HEK293 (cell line): Measurements from ENCODE around the gene FRMD4A.

Source experiments
- CTCF ChIA-PET: fragments of 350-600 bp; formaldehyde crosslinking; extraction: SDS; loops from one replicate; lab custom pipeline; 2021; ENCODE audit warnings: antibody characterized with exemption; lab: Yijun Ruan, JAX
- POLR2A ChIA-PET: fragments of 300-600 bp; formaldehyde crosslinking; extraction: SDS; loops from one replicate; lab custom pipeline; 2020; ENCODE audit warnings: antibody characterized with exemption, inconsistent platforms; lab: Yijun Ruan, JAX
- H3K27ac ChIP-seq: fragments of 200-500 bp; sonication (Bioruptor generic); 2 replicates; pipeline ENCODE4 v1.5.1; 2014; ENCODE audit warnings: low read depth, low read length, control low read depth, inconsistent platforms; ENCODE audit errors: extremely low read depth
- H3K36me3 ChIP-seq, 2 experiments: fragments of 200-500 bp in 1 of 2; sonication (Bioruptor generic) in 1 of 2; 1 replicate in 1 of 2; 2 replicates in 1 of 2; pipeline ENCODE4 v1.5.1; 2014 to 2017; ENCODE audit warnings: inconsistent platforms in 2 of 2, low read length in 2 of 2; ENCODE audit not compliant: control insufficient read depth in 2 of 2, insufficient read depth in 1 of 2
- H3K4me1 ChIP-seq: fragments of 200-500 bp; sonication (Bioruptor generic); 2 replicates; pipeline ENCODE4 v1.5.1; 2014; ENCODE audit warnings: mild to moderate bottlenecking, low read length, inconsistent platforms; ENCODE audit not compliant: control insufficient read depth, insufficient read depth
- H3K4me3 ChIP-seq: 2 replicates; pipeline ENCODE4 v1.5.1; 2011; ENCODE audit warnings: low read depth, mild to moderate bottlenecking, control low read depth, low read length, moderate library complexity
- H3K9me3 ChIP-seq: fragments of 200-500 bp; sonication (Bioruptor generic); 2 replicates; pipeline ENCODE4 v1.5.1; 2014; ENCODE audit warnings: low read depth, low read length, inconsistent platforms; ENCODE audit not compliant: control insufficient read depth, insufficient read depth
- HIC1 ChIP-seq: fragments of 450-650 bp; formaldehyde crosslinking; IDR thresholded peaks from 2 replicates; pipeline ENCODE4 v1.5.1; 2016; ENCODE audit warnings: missing biosample characterization, missing genetic modification characterization
- KLF1 ChIP-seq: fragments of 450-650 bp; formaldehyde crosslinking; IDR thresholded peaks from 2 replicates; pipeline ENCODE4 v1.5.1; 2016; ENCODE audit warnings: missing biosample characterization, missing genetic modification characterization
- PATZ1 ChIP-seq: fragments of 450-650 bp; formaldehyde crosslinking; IDR thresholded peaks from 2 replicates; pipeline ENCODE4 v1.5.1; 2016; ENCODE audit warnings: missing biosample characterization, missing genetic modification characterization
- PRDM10 ChIP-seq: fragments of 450-650 bp; formaldehyde crosslinking; IDR thresholded peaks from 2 replicates; pipeline ENCODE4 v1.5.1; 2016; ENCODE audit warnings: missing biosample characterization, missing genetic modification characterization
- SCRT1 ChIP-seq: fragments of 450-650 bp; formaldehyde crosslinking; IDR thresholded peaks from 2 replicates; pipeline ENCODE4 v1.5.1; 2016; ENCODE audit warnings: missing biosample characterization, missing genetic modification characterization, borderline replicate concordance
- SP7 ChIP-seq: fragments of 450-650 bp; formaldehyde crosslinking; IDR thresholded peaks from 2 replicates; pipeline ENCODE4 v1.5.1; 2016; ENCODE audit warnings: missing biosample characterization, missing genetic modification characterization
- YY1 ChIP-seq: fragments of 450-650 bp; formaldehyde crosslinking; IDR thresholded peaks from 2 replicates; pipeline ENCODE4 v1.5.1; 2018; ENCODE audit warnings: missing biosample characterization, missing genetic modification characterization
- ZBTB21 ChIP-seq: fragments of 450-650 bp; formaldehyde crosslinking; IDR thresholded peaks from 2 replicates; pipeline ENCODE4 v1.5.1; 2017; ENCODE audit warnings: missing biosample characterization, missing genetic modification characterization
- ZBTB44 ChIP-seq: fragments of 450-650 bp; IDR thresholded peaks from 2 replicates; pipeline ENCODE4 v1.5.1; 2018; ENCODE audit warnings: missing biosample characterization, mild to moderate bottlenecking, missing genetic modification characterization
- ZFHX2 ChIP-seq: fragments of 450-650 bp; formaldehyde crosslinking; conservative IDR thresholded peaks from 2 replicates; pipeline ENCODE4 v1.5.1; 2016; ENCODE audit warnings: missing biosample characterization, missing genetic modification characterization
- ZNF114 ChIP-seq: fragments of 450-650 bp; formaldehyde crosslinking; IDR thresholded peaks from 2 replicates; pipeline ENCODE4 v1.5.0; 2017; ENCODE audit warnings: missing biosample characterization, missing genetic modification characterization
- ZNF157 ChIP-seq: fragments of 450-650 bp; formaldehyde crosslinking; IDR thresholded peaks from 2 replicates; pipeline ENCODE4 v1.5.1; 2016; ENCODE audit warnings: missing biosample characterization, missing genetic modification characterization
- ZNF449 ChIP-seq: fragments of 450-650 bp; formaldehyde crosslinking; IDR thresholded peaks from 2 replicates; pipeline ENCODE4 v1.5.1; 2017; ENCODE audit warnings: missing biosample characterization, mild to moderate bottlenecking, missing genetic modification characterization, moderate library complexity
- ZNF560 ChIP-seq: fragments of 450-650 bp; formaldehyde crosslinking; IDR thresholded peaks from 2 replicates; pipeline ENCODE4 v1.5.1; 2017; ENCODE audit warnings: missing biosample characterization, missing genetic modification characterization, borderline replicate concordance
- ZNF596 ChIP-seq: fragments of 450-650 bp; IDR thresholded peaks from 2 replicates; pipeline ENCODE4 v1.5.0; 2018; ENCODE audit warnings: missing biosample characterization, mild to moderate bottlenecking, missing genetic modification characterization, moderate library complexity
- ZNF600 ChIP-seq: fragments of 450-650 bp; formaldehyde crosslinking; IDR thresholded peaks from 2 replicates; pipeline ENCODE4 v1.5.1; 2016; ENCODE audit warnings: missing biosample characterization, missing genetic modification characterization

FRMD4A gene

GRCh38 chr10:13672548-13672947 lies 658.2 kb downstream of the FRMD4A start (continued):
- TF ChIP-seq ZBTB44 (0 out of 2 replicates have a peak, but pooled peaks have one; percentile 4), YY1 (tag by site-specific recombination) (no peak), ZBTB21 (tag by site-specific recombination) (no peak)
- TF ChIP-seq, all 188 proteins: peak for 6

- Histone ChIP-seq H3K27ac (no peak overlapping the region), H3K4me1 (peaks cover 11% of the 10 kb centered on the region), H3K4me3 (no peak overlapping the region), H3K9me3 (no peaks in the 10 kb centered on the region), H3K36me3 (peaks cover 0 to 35% of the 10 kb centered on the region in 2 experiments; a peak in 2 of 3 replicates)
- POLR2A ChIA-PET, result no interaction called here
- CTCF ChIA-PET, result no interaction called here
- no peak for TF ChIP-seq ZNF596 (tag by site-specific recombination)
- no peak for TF ChIP-seq ZNF449
- no peak for TF ChIP-seq PATZ1 (tag by site-specific recombination)
- TF ChIP-seq ZNF157 (tag by site-specific recombination), result no peak
- TF ChIP-seq HIC1 (tag by site-specific recombination), result no peak
- no peak for TF ChIP-seq KLF1 (tag by site-specific recombination)
- no peak for TF ChIP-seq PRDM10 (tag by site-specific recombination)
- TF ChIP-seq ZNF114 (tag by site-specific recombination), result no peak
- no peak for TF ChIP-seq ZNF600 (tag by site-specific recombination)
- TF ChIP-seq ZFHX2 (tag by site-specific recombination), result no peak
- no peak for TF ChIP-seq SCRT1 (tag by site-specific recombination)
- TF ChIP-seq ZNF560 (tag by site-specific recombination), result no peak
- no peak for TF ChIP-seq SP7 (tag by site-specific recombination)
- TF ChIP-seq, all 188 proteins: peak for 0
These were observed 658.8 kb downstream of the FRMD4A start for GRCh38 chr10:13671904-13672303.
